Naive thymus-derived CD8-positive, alpha-beta T cell (primary cell): Measurements from ENCODE around the gene ACOT6. TPM values are rescaled to one million over a fixed set of nuclear protein-coding genes. Genes with fewer than 3 reads are reported as not detected.
A peak's percentile ranks its signal among the peaks of the same experiment; 100 is the strongest.
"Not testable (repeated sequence)": the region's sequence is repeated elsewhere in the genome, so short reads cannot be mapped to it uniquely, and the experiment has no call there.

ENCODE experiments used
- ATAC-seq, 2 donors: fragments of 150-1000 bp; cut with Tn5 transposase in 1 of 2; sonication (Bioruptor Pico), chemical (Tn5 transposase) in 1 of 2; 1 replicate in 1 of 2; 2 replicates in 1 of 2; pipeline ENCODE4 v1.10.0; 2021; ENCODE audit warnings: mild to moderate bottlenecking in 2 of 2, moderate library complexity in 2 of 2
- POLR2A ChIA-PET: fragments of 350-600 bp; sonication (Branson Sonifier 250); formaldehyde crosslinking; loops from one replicate; lab custom pipeline; 2021; ENCODE audit warnings: antibody characterized with exemption; lab: Charles Lee
- DNase-seq, 10 donors: peaks; one replicate each; pipeline versions ENCODE4 v3.0.0 to v3.0.0-alpha.2; 2020 to 2022
- H3K27ac Mint-ChIP-seq, 10 donors: one replicate each; pipeline ENCODE4 v1.8.0; 2020 to 2022; ENCODE audit warnings: mild to moderate bottlenecking in 10 of 10, mixed read lengths in 10 of 10, moderate library complexity in 4 of 10, inconsistent platforms in 1 of 10
- H3K27me3 Mint-ChIP-seq, 5 donors: one replicate each; pipeline ENCODE4 v1.8.0; 2021 to 2022; ENCODE audit warnings: mixed read lengths in 5 of 5
- H3K36me3 Mint-ChIP-seq, 3 donors: one replicate each; pipeline ENCODE4 v1.8.0; 2020 to 2022; ENCODE audit warnings: mixed read lengths in 3 of 3, mild to moderate bottlenecking in 2 of 3, inconsistent platforms in 1 of 3
- H3K4me1 Mint-ChIP-seq, 4 donors: one replicate each; pipeline ENCODE4 v1.8.0; 2021 to 2022; ENCODE audit warnings: mixed read lengths in 4 of 4
- H3K4me3 Mint-ChIP-seq, 10 donors: one replicate each; pipeline ENCODE4 v1.8.0; 2020 to 2022; ENCODE audit warnings: mild to moderate bottlenecking in 10 of 10, mixed read lengths in 10 of 10, moderate library complexity in 6 of 10, inconsistent platforms in 1 of 10
- H3K9me3 Mint-ChIP-seq, 9 donors: one replicate each; pipeline ENCODE4 v1.8.0; 2020 to 2022; ENCODE audit warnings: mixed read lengths in 9 of 9, mild to moderate bottlenecking in 3 of 9, inconsistent platforms in 1 of 9, moderate library complexity in 1 of 9
- polyA plus RNA-seq, 3 donors: library from polyadenylated mRNA; unstranded; fragments of 300-500 nt; fragmentation: Illumina TruSeq; gene quantifications; one replicate each; pipeline ENCODE4 v1.2.3, GENCODE V29; 2021
- total RNA-seq, 8 experiments: library from RNA in 2 of 8; stranded (reverse) in 2 of 8; gene quantifications; one replicate each; pipeline ENCODE4 v1.2.3 and lab custom pipeline; 2021 to 2026

The ACOT6 gene
- not detected for total RNA-seq
- not detected for polyA plus RNA-seq
- 0 to 0.49 (median 0) reads per million in 6 experiments for total RNA-seq (lab: John Stamatoyannopoulos, UW)

- no peaks in the 10 kb centered on the region for H3K9me3 Mint-ChIP-seq
- POLR2A ChIA-PET, result interaction anchor here (0.8 to 3.5 kb wide), 14 partner anchors 13 to 476 kb away, joined by 3 to 49 read pairs (median 6); partner anchors contain the start of genes ACOT2, ACOT4, DNAL1 and NUMB
- peak within 1 kb of the TSS; percentile 68 to 94 (median 89) for H3K27ac Mint-ChIP-seq
- DNase-seq, result peak; percentile 50 to 81 (median 64)
- peaks cover 0 to 2% (median 0%) of the 10 kb centered on the region in 5 donors for H3K27me3 Mint-ChIP-seq
- H3K36me3 Mint-ChIP-seq, result no peaks in the 10 kb centered on the region
- peak; percentile 84 to 89 for ATAC-seq
- peaks cover 0 to 5% (median 2%) of the 10 kb centered on the region in 4 donors for H3K4me1 Mint-ChIP-seq
- H3K4me3 Mint-ChIP-seq, result peak within 1 kb of the TSS; percentile 81 to 92 (median 86)
Observed at GRCh38 chr14:73612339-73613045, at the start of gene ACOT6. TSS of gene ACOT6 (plus strand) at chr14:73612517. CDS start at chr14:73612572, 55 bp downstream.

GRCh38 chr14:73562696-73563095 lies 49.6 kb upstream of the ACOT6 start:
- Mint-ChIP-seq H3K9me3 (peaks cover 0 to 15% (median 9%) of the 10 kb centered on the region in 9 donors), H3K36me3 (peaks cover 0 to 18% (median 16%) of the 10 kb centered on the region in 3 donors), H3K4me1 (peaks cover 12 to 30% (median 26%) of the 10 kb centered on the region in 4 donors)
- H3K4me3 Mint-ChIP-seq, ATAC-seq, H3K27ac Mint-ChIP-seq, H3K27me3 Mint-ChIP-seq, POLR2A ChIA-PET, DNase-seq: not testable (repeated sequence)

- H3K27ac Mint-ChIP-seq, DNase-seq, ATAC-seq, H3K27me3 Mint-ChIP-seq: not testable (repeated sequence)
- Mint-ChIP-seq H3K4me1 (peaks cover 25 to 55% (median 46%) of the 10 kb centered on the region in 4 donors), H3K36me3 (peaks cover 0 to 18% (median 16%) of the 10 kb centered on the region in 3 donors), H3K4me3 (peak overlapping the region in 3 of 10 donors; percentile 31 to 96 (median 92)), H3K9me3 (peaks cover 0 to 15% (median 9%) of the 10 kb centered on the region in 9 donors)
- POLR2A ChIA-PET, result interaction anchor here (1.0 to 2.0 kb wide), 2 partner anchors 75 to 147 kb away, joined by 3 to 12 read pairs; partner anchors contain the start of genes PNMA1 and RIOX1
Observed at GRCh38 chr14:73566431-73566830, 45.9 kb upstream of the ACOT6 start.

GRCh38 chr14:73566935-73567334 lies 45.4 kb upstream of the ACOT6 start:
- H3K4me3 Mint-ChIP-seq, result peak overlapping the region; percentile 79 to 98 (median 95)
- POLR2A ChIA-PET, result interaction anchor here (2.0 kb wide), 1 partner anchor 76 kb away, joined by 12 read pairs; the partner anchor contains the start of gene RIOX1
- not testable (repeated sequence) for DNase-seq, H3K27me3 Mint-ChIP-seq, ATAC-seq
- H3K9me3 Mint-ChIP-seq, result peaks cover 0 to 11% (median 7%) of the 10 kb centered on the region in 9 donors
- peak overlapping the region in 7 of 10 donors; percentile 31 to 99 (median 96) for H3K27ac Mint-ChIP-seq
- H3K4me1 Mint-ChIP-seq, result peaks cover 25 to 52% (median 46%) of the 10 kb centered on the region in 4 donors
- H3K36me3 Mint-ChIP-seq, result peaks cover 0 to 18% (median 16%) of the 10 kb centered on the region in 3 donors

GRCh38 chr14:73567358-73567757 lies 45.0 kb upstream of the ACOT6 start:
- H3K9me3 Mint-ChIP-seq, result peaks cover 0 to 9% (median 5%) of the 10 kb centered on the region in 9 donors
- H3K4me3 Mint-ChIP-seq, result peak overlapping the region; percentile 79 to 98 (median 95)
- H3K4me1 Mint-ChIP-seq, result peaks cover 25 to 52% (median 45%) of the 10 kb centered on the region in 4 donors
- ATAC-seq (no peak), DNase-seq (no peak)
- POLR2A ChIA-PET, result interaction anchor here (2.0 to 2.3 kb wide), 2 partner anchors 25 to 76 kb away, joined by 12 to 19 read pairs; partner anchors contain the start of genes ACOT4 and RIOX1
- H3K36me3 Mint-ChIP-seq, result peaks cover 0 to 19% (median 18%) of the 10 kb centered on the region in 3 donors
- H3K27me3 Mint-ChIP-seq, result no peaks in the 10 kb centered on the region
- peak overlapping the region; percentile 87 to 99 (median 98) for H3K27ac Mint-ChIP-seq

- no peaks in the 10 kb centered on the region for H3K27me3 Mint-ChIP-seq
- peak overlapping the region; percentile 87 to 99 (median 98) for H3K27ac Mint-ChIP-seq
- H3K36me3 Mint-ChIP-seq, result peaks cover 0 to 20% (median 13%) of the 10 kb centered on the region in 3 donors
- DNase-seq (peak in 2 of 10 donors; percentile 4 to 18), ATAC-seq (peak in 1 of 2 donors; percentile 7)
- H3K9me3 Mint-ChIP-seq, result peaks cover 0 to 2% (median 0%) of the 10 kb centered on the region in 9 donors
- peaks cover 25 to 52% (median 45%) of the 10 kb centered on the region in 4 donors for H3K4me1 Mint-ChIP-seq
- peak overlapping the region; percentile 79 to 98 (median 95) for H3K4me3 Mint-ChIP-seq
- POLR2A ChIA-PET, result interaction anchor here (0.6 to 3.5 kb wide), 14 partner anchors 10 to 515 kb away, joined by 3 to 49 read pairs (median 4); partner anchors contain the start of genes ACOT1, ACOT4, ACOT6 and NUMB
Observed at GRCh38 chr14:73567951-73568885, 44.1 kb upstream of the ACOT6 start.

- POLR2A ChIA-PET, result interaction anchor here (0.6 to 3.5 kb wide), 12 partner anchors 9 to 514 kb away, joined by 3 to 49 read pairs (median 4); partner anchors contain the start of genes ACOT1, ACOT4, ACOT6 and NUMB
- H3K36me3 Mint-ChIP-seq, result peaks cover 0 to 26% (median 11%) of the 10 kb centered on the region in 3 donors
- DNase-seq, H3K27me3 Mint-ChIP-seq, H3K9me3 Mint-ChIP-seq: not testable (repeated sequence)
- H3K4me1 Mint-ChIP-seq, result peaks cover 25 to 52% (median 45%) of the 10 kb centered on the region in 4 donors
- ATAC-seq, result peak in 1 of 2 donors; percentile 8
- peak overlapping the region; percentile 87 to 99 (median 98) for H3K27ac Mint-ChIP-seq
- H3K4me3 Mint-ChIP-seq, result peak overlapping the region; percentile 79 to 98 (median 95)
Observed at GRCh38 chr14:73568886-73569184, 43.5 kb upstream of the ACOT6 start.

- peaks cover 25 to 51% (median 45%) of the 10 kb centered on the region in 4 donors for H3K4me1 Mint-ChIP-seq
- not testable (repeated sequence) for H3K9me3 Mint-ChIP-seq, H3K27me3 Mint-ChIP-seq
- H3K27ac Mint-ChIP-seq, result peak within 1 kb of the TSS; percentile 87 to 99 (median 98)
- peaks cover 2 to 32% (median 13%) of the 10 kb centered on the region in 3 donors for H3K36me3 Mint-ChIP-seq
- POLR2A ChIA-PET, result interaction anchor here (0.6 to 3.5 kb wide), 17 partner anchors 8 to 514 kb away, joined by 3 to 49 read pairs (median 4); partner anchors contain the start of genes ACOT1, ACOT4, ACOT6 and NUMB
- ATAC-seq, result peak; percentile 72 to 73
- peak within 1 kb of the TSS; percentile 79 to 98 (median 95) for H3K4me3 Mint-ChIP-seq
- DNase-seq, result peak; percentile 53 to 87 (median 67)
Observed at GRCh38 chr14:73569185-73569958, 42.9 kb upstream of the ACOT6 start, which contains the start of gene ACOT2. TSS of gene ACOT2 (plus strand) at chr14:73569213. CDS start at chr14:73569241, 28 bp downstream.

- peak; percentile 56 to 72 for ATAC-seq
- peaks cover 17 to 40% (median 32%) of the 10 kb centered on the region in 4 donors for H3K4me1 Mint-ChIP-seq
- peak; percentile 41 to 73 (median 64) for DNase-seq
- peak overlapping the region; percentile 30 to 92 (median 57) for H3K4me3 Mint-ChIP-seq
- POLR2A ChIA-PET, result interaction anchor here (0.6 to 3.5 kb wide), 9 partner anchors 21 to 215 kb away, joined by 3 to 49 read pairs (median 4); partner anchors contain the start of genes ACOT4, ACOT6 and RIOX1
- peak overlapping the region in 7 of 10 donors; percentile 38 to 96 (median 55) for H3K27ac Mint-ChIP-seq
- peaks cover 5 to 31% (median 5%) of the 10 kb centered on the region in 3 donors for H3K36me3 Mint-ChIP-seq
- H3K9me3 Mint-ChIP-seq, H3K27me3 Mint-ChIP-seq: not testable (repeated sequence)
Observed at GRCh38 chr14:73570913-73571312, 41.4 kb upstream of the ACOT6 start.

- H3K4me1 Mint-ChIP-seq, result peaks cover 10 to 22% (median 17%) of the 10 kb centered on the region in 4 donors
- DNase-seq, POLR2A ChIA-PET, H3K9me3 Mint-ChIP-seq, ATAC-seq, H3K27ac Mint-ChIP-seq, H3K4me3 Mint-ChIP-seq, H3K27me3 Mint-ChIP-seq: not testable (repeated sequence)
- peaks cover 5 to 38% (median 5%) of the 10 kb centered on the region in 3 donors for H3K36me3 Mint-ChIP-seq
Observed at GRCh38 chr14:73573034-73573433, 39.3 kb upstream of the ACOT6 start.
